ENCODE data around the gene HTT. TPM values are rescaled to one million over a fixed set of nuclear protein-coding genes. Genes with fewer than 3 reads are reported as not detected.

HTT gene
- total and polyA plus RNA-seq, 4 donors = 8.6 to 39.8 (median 16.4) TPM

- no peak overlapping the region for H3K4me3 ChIP-seq (ENCODE audit: low read depth in 1 of 3, low read length in 3 of 3)
- no peak overlapping the region for H3K9ac ChIP-seq (ENCODE audit: low read depth in 1 of 2, low read length in 2 of 2)
These were observed 23.9 kb downstream of the HTT start for GRCh38 chr4:3098346-3098745.

GRCh38 chr4:3106339-3107186 lies 32.1 kb downstream of the HTT start:
- H3K9ac ChIP-seq (ENCODE audit: low read depth in 1 of 2, low read length in 2 of 2) = no peak overlapping the region
- peaks cover 0 to 2% (median 0%) of the 10 kb centered on the region in 4 donors for H3K4me1 ChIP-seq (ENCODE audit: control insufficient read depth in 4 of 4, insufficient read depth in 4 of 4, low read length in 3 of 4)
- no peak for TF ChIP-seq FOXA2 (IDR thresholded peaks at IDR 0.05)
- no peak for TF ChIP-seq TAF1 (conservative IDR thresholded peaks at IDR 0.05)
- peak; percentile 95 for TF ChIP-seq RAD21 (IDR thresholded peaks at IDR 0.05)
- TF ChIP-seq FOXA1 (IDR thresholded peaks at IDR 0.05) = no peak
- TF ChIP-seq HNF4G (IDR thresholded peaks at IDR 0.05) = no peak
- no peak for TF ChIP-seq MAX (IDR thresholded peaks at IDR 0.05)
- TF ChIP-seq HNF4A (conservative IDR thresholded peaks at IDR 0.05) = no peak
- no peak for TF ChIP-seq NR2F2 (IDR thresholded peaks at IDR 0.05)
- no peak for TF ChIP-seq ATF3 (IDR thresholded peaks at IDR 0.05)
- TF ChIP-seq SP1 (IDR thresholded peaks at IDR 0.05) = no peak
- peak; percentile 63 to 83 for TF ChIP-seq JUND (IDR thresholded peaks at IDR 0.05)
- TF ChIP-seq YY1 (IDR thresholded peaks at IDR 0.05) = peak; percentile 34
- no peak for TF ChIP-seq REST (IDR thresholded peaks at IDR 0.05)
- peak; percentile 22 to 33 for TF ChIP-seq RXRA (IDR thresholded peaks at IDR 0.05)
- no peak for TF ChIP-seq EGR1 (IDR thresholded peaks at IDR 0.05; ENCODE audit: low read depth in 2 of 2)

More at GRCh38 chr4:3098346-3098745, 23.9 kb downstream of the HTT start:
- H3K27ac ChIP-seq (ENCODE audit: low read depth in 1 of 2, low read length in 2 of 2) = no peak overlapping the region
- WGBS = 92% methylated on average over 2 of the region's 2 CpGs
- H3K27me3 ChIP-seq (ENCODE audit: control insufficient read depth in 4 of 4, insufficient read depth in 4 of 4, low read length in 3 of 4) = no peaks in the 10 kb centered on the region
- DNase-seq (ENCODE audit: low spot score) = no peak
- H3K9me3 ChIP-seq (ENCODE audit: control insufficient read depth in 4 of 4, low read length in 3 of 4) = no peaks in the 10 kb centered on the region
- peaks cover 0 to 19% (median 13%) of the 10 kb centered on the region in 4 donors for H3K36me3 ChIP-seq (ENCODE audit: control insufficient read depth in 4 of 4, insufficient read depth in 3 of 4, low read depth in 1 of 4, low read length in 3 of 4)
- TF ChIP-seq REST (IDR thresholded peaks at IDR 0.05) = no peak
- no peak for TF ChIP-seq MAX (IDR thresholded peaks at IDR 0.05)
- TF ChIP-seq JUND (IDR thresholded peaks at IDR 0.05) = no peak
- TF ChIP-seq TAF1 (conservative IDR thresholded peaks at IDR 0.05) = no peak
- no peak for TF ChIP-seq GABPA (IDR thresholded peaks at IDR 0.05 in 1 of 2, conservative IDR thresholded peaks at IDR 0.05 in 1 of 2)
- TF ChIP-seq YY1 (IDR thresholded peaks at IDR 0.05) = no peak
- no peak for TF ChIP-seq ATF3 (IDR thresholded peaks at IDR 0.05)
- no peaks in the 10 kb centered on the region for H3K4me1 ChIP-seq (ENCODE audit: control insufficient read depth in 4 of 4, insufficient read depth in 4 of 4, low read length in 3 of 4)

More at GRCh38 chr4:3106339-3107186, 32.1 kb downstream of the HTT start:
- no peaks in the 10 kb centered on the region for H3K27me3 ChIP-seq (ENCODE audit: control insufficient read depth in 4 of 4, insufficient read depth in 4 of 4, low read length in 3 of 4)
- H3K36me3 ChIP-seq (ENCODE audit: control insufficient read depth in 4 of 4, insufficient read depth in 3 of 4, low read depth in 1 of 4, low read length in 3 of 4) = peaks cover 0 to 30% (median 27%) of the 10 kb centered on the region in 4 donors
- peak; percentile 85 for DNase-seq (ENCODE audit: low spot score)
- no peaks in the 10 kb centered on the region for H3K9me3 ChIP-seq (ENCODE audit: control insufficient read depth in 4 of 4, low read length in 3 of 4)
- no peak overlapping the region for H3K4me3 ChIP-seq (ENCODE audit: low read depth in 1 of 3, low read length in 3 of 3)
- peak overlapping the region; percentile 9 to 60 for H3K27ac ChIP-seq (ENCODE audit: low read depth in 1 of 2, low read length in 2 of 2)
- WGBS = 7% methylated on average over 7 of the region's 7 CpGs
